DND-41 (cell line): ENCODE data around the gene BAIAP2.

Experiments
- ATAC-seq: fragments of 200-7000 bp; cut with Tn5 transposase; 3 replicates; pipeline ENCODE4 v1.9.1; 2021; ENCODE audit warnings: low read depth; ENCODE audit not compliant: insufficient read depth
- DNase-seq: peaks from one replicate; pipeline ENCODE4 v3.0.0-alpha.2; 2020
- H2AFZ ChIP-seq: 2 replicates; pipeline ENCODE4 v1.6.0; 2012; ENCODE audit warnings: low read depth, low read length
- H3K27ac ChIP-seq: 2 replicates; pipeline ENCODE4 v1.5.1; 2012; ENCODE audit warnings: low read length, inconsistent platforms
- H3K27me3 ChIP-seq: fragments of 200-600 bp; sonication (generic); 2 replicates; pipeline ENCODE4 v1.6.0; 2012; ENCODE audit warnings: low read length, mild to moderate bottlenecking, inconsistent platforms; ENCODE audit not compliant: insufficient read depth, poor library complexity
- H3K36me3 ChIP-seq: 2 replicates; pipeline ENCODE4 v1.5.1; 2012; ENCODE audit warnings: low read length, inconsistent platforms; ENCODE audit not compliant: insufficient read depth
- H3K4me1 ChIP-seq: 2 replicates; pipeline ENCODE4 v1.5.1; 2012; ENCODE audit warnings: mild to moderate bottlenecking, low read length; ENCODE audit not compliant: insufficient read depth
- H3K4me2 ChIP-seq: 2 replicates; pipeline ENCODE4 v1.6.0; 2012; ENCODE audit warnings: mild to moderate bottlenecking, moderate library complexity, low read length, inconsistent platforms; ENCODE audit not compliant: insufficient read depth
- H3K4me3 ChIP-seq, 2 experiments: fragments of 200-600 bp in 1 of 2; shearing (Covaris generic) in 1 of 2; 2 replicates each; pipeline ENCODE4 v1.5.1; 2012 to 2016; ENCODE audit warnings: inconsistent platforms in 2 of 2, low read length in 2 of 2, mild to moderate bottlenecking in 2 of 2, low read depth in 1 of 2, moderate library complexity in 1 of 2
- H3K79me2 ChIP-seq: 2 replicates; pipeline ENCODE4 v1.6.0; 2012; ENCODE audit warnings: low read length, inconsistent platforms; ENCODE audit not compliant: insufficient read depth
- H3K9ac ChIP-seq: 2 replicates; pipeline ENCODE4 v1.6.0; 2012; ENCODE audit warnings: low read depth, mild to moderate bottlenecking, inconsistent platforms, low read length, moderate library complexity
- H3K9me3 ChIP-seq: 2 replicates; pipeline ENCODE4 v1.5.1; 2012; ENCODE audit warnings: low read length, moderate library complexity, mild to moderate bottlenecking, inconsistent platforms; ENCODE audit not compliant: insufficient read depth, severe bottlenecking
- H4K20me1 ChIP-seq: 2 replicates; pipeline ENCODE4 v1.6.0; 2012; ENCODE audit warnings: low read length; ENCODE audit not compliant: insufficient read depth
- CTCF ChIP-seq: IDR thresholded peaks from 2 replicates; pipeline ENCODE4 v1.5.1; 2012; ENCODE audit warnings: borderline replicate concordance, low read length, moderate library complexity, mild to moderate bottlenecking; ENCODE audit not compliant: poor library complexity, severe bottlenecking; ENCODE audit errors: extremely low read depth
- EZH2 ChIP-seq: IDR thresholded peaks from 3 replicates; pipeline ENCODE4 v1.6.1; 2012; ENCODE audit warnings: borderline replicate concordance, low read depth, mild to moderate bottlenecking, moderate library complexity, low read length, inconsistent platforms; ENCODE audit not compliant: severe bottlenecking

The BAIAP2 gene

GRCh38 chr17:81025065-81025740 lies 9.7 kb upstream of the BAIAP2 start:
- H3K79me2 ChIP-seq, result no peaks in the 10 kb centered on the region
- ATAC-seq (no peak), DNase-seq (no peak)
- H4K20me1 ChIP-seq, result peaks cover 3% of the 10 kb centered on the region; the same call in 1 of the 2 replicates
- H3K9ac ChIP-seq, result no peak overlapping the region
- H3K27me3 ChIP-seq, result no peaks in the 10 kb centered on the region
- no peak overlapping the region for H3K27ac ChIP-seq
- peaks cover 8% of the 10 kb centered on the region for H3K4me1 ChIP-seq
- H3K36me3 ChIP-seq, result no peaks in the 10 kb centered on the region
- H3K4me2 ChIP-seq, result no peak overlapping the region
- TF ChIP-seq CTCF, result no peak
- no peak for TF ChIP-seq EZH2
- H2AFZ ChIP-seq, result no peak overlapping the region
- no peaks in the 10 kb centered on the region for H3K9me3 ChIP-seq
- H3K4me3 ChIP-seq, result no peak overlapping the region

- Histone ChIP-seq H3K27ac (no peak overlapping the region), H3K79me2 (no peaks in the 10 kb centered on the region), H3K4me2 (no peak overlapping the region), H3K9ac (no peak overlapping the region), H3K27me3 (no peaks in the 10 kb centered on the region), H3K9me3 (no peaks in the 10 kb centered on the region), H3K4me3 (no peak overlapping the region), H3K4me1 (peaks cover 8% of the 10 kb centered on the region), H4K20me1 (peaks cover 3% of the 10 kb centered on the region; the same call in 1 of the 2 replicates), H2AFZ (no peak overlapping the region), H3K36me3 (no peaks in the 10 kb centered on the region)
- TF ChIP-seq EZH2, result no peak
- TF ChIP-seq CTCF, result no peak
- ATAC-seq (no peak), DNase-seq (no peak)
These were observed 9.2 kb upstream of the BAIAP2 start for GRCh38 chr17:81025741-81026129.

GRCh38 chr17:81026266-81027036 lies 8.5 kb upstream of the BAIAP2 start:
- no peaks in the 10 kb centered on the region for H3K36me3 ChIP-seq
- H3K4me1 ChIP-seq, result peaks cover 8% of the 10 kb centered on the region
- no peaks in the 10 kb centered on the region for H3K27me3 ChIP-seq
- no peak overlapping the region for H3K4me2 ChIP-seq
- H3K4me3 ChIP-seq, result no peak overlapping the region
- H3K9me3 ChIP-seq, result no peaks in the 10 kb centered on the region
- no peak overlapping the region for H3K9ac ChIP-seq
- ATAC-seq (no peak), DNase-seq (no peak)
- no peaks in the 10 kb centered on the region for H3K79me2 ChIP-seq
- H3K27ac ChIP-seq, result no peak overlapping the region
- peaks cover 3% of the 10 kb centered on the region; the same call in 1 of the 2 replicates for H4K20me1 ChIP-seq
- no peak overlapping the region for H2AFZ ChIP-seq
- no peak for TF ChIP-seq EZH2

- peaks cover 8% of the 10 kb centered on the region for H3K4me1 ChIP-seq
These were observed 7.9 kb upstream of the BAIAP2 start for GRCh38 chr17:81027038-81027437.

More at GRCh38 chr17:81027038-81027437, 7.9 kb upstream of the BAIAP2 start:
- no peak for DNase-seq
- no peaks in the 10 kb centered on the region for H3K9me3 ChIP-seq
- H3K9ac ChIP-seq, result no peak overlapping the region
- H3K4me2 ChIP-seq, result no peak overlapping the region
- no peak overlapping the region for H3K4me3 ChIP-seq
- no peaks in the 10 kb centered on the region for H3K79me2 ChIP-seq
- TF ChIP-seq EZH2, result no peak
- no peak for TF ChIP-seq CTCF
- no peak overlapping the region for H3K27ac ChIP-seq
- no peak overlapping the region for H2AFZ ChIP-seq
- no peaks in the 10 kb centered on the region for H3K27me3 ChIP-seq
- ATAC-seq, result no peak
- H3K36me3 ChIP-seq, result no peaks in the 10 kb centered on the region
- peaks cover 3% of the 10 kb centered on the region; the same call in 1 of the 2 replicates for H4K20me1 ChIP-seq
